ENCODE measurements around the gene TMEM43. TPM values are rescaled to one million over a fixed set of nuclear protein-coding genes. Genes with fewer than 3 reads are reported as not detected.

The TMEM43 gene
- total RNA-seq, 1 donor from 2014 or later: 79.5 TPM

- Histone ChIP-seq H3K4me3 (ENCODE audit: low read depth, low read length) (no peak overlapping the region), H3K27me3 (ENCODE audit: control insufficient read depth, insufficient read depth, low read length) (no peaks in the 10 kb centered on the region), H3K36me3 (ENCODE audit: control insufficient read depth, insufficient read depth, low read length) (peaks cover 2% of the 10 kb centered on the region)
- no peak for DNase-seq (ENCODE audit: low read depth)
- TF ChIP-seq CTCF (IDR thresholded peaks at IDR 0.05; ENCODE audit: insufficient read depth, low read length, poor library complexity, severe bottlenecking): no peak
These were observed 5.4 kb downstream of the TMEM43 start for GRCh38 chr3:14130230-14130629.

GRCh38 chr3:14130707-14131106 lies 5.9 kb downstream of the TMEM43 start:
- TF ChIP-seq CTCF (IDR thresholded peaks at IDR 0.05; ENCODE audit: insufficient read depth, low read length, poor library complexity, severe bottlenecking): no peak
- Histone ChIP-seq H3K36me3 (ENCODE audit: control insufficient read depth, insufficient read depth, low read length) (peaks cover 2% of the 10 kb centered on the region), H3K27me3 (ENCODE audit: control insufficient read depth, insufficient read depth, low read length) (no peaks in the 10 kb centered on the region), H3K4me3 (ENCODE audit: low read depth, low read length) (no peak overlapping the region)
- DNase-seq (ENCODE audit: low read depth): no peak

GRCh38 chr3:14131134-14131533 lies 6.3 kb downstream of the TMEM43 start:
- H3K36me3 ChIP-seq (ENCODE audit: control insufficient read depth, insufficient read depth, low read length): peaks cover 2% of the 10 kb centered on the region
- H3K27me3 ChIP-seq (ENCODE audit: control insufficient read depth, insufficient read depth, low read length): no peaks in the 10 kb centered on the region
- no peak overlapping the region for H3K4me3 ChIP-seq (ENCODE audit: low read depth, low read length)
- TF ChIP-seq CTCF (IDR thresholded peaks at IDR 0.05; ENCODE audit: insufficient read depth, low read length, poor library complexity, severe bottlenecking): no peak
- no peak for DNase-seq (ENCODE audit: low read depth)

GRCh38 chr3:14132120-14132519 lies 7.3 kb downstream of the TMEM43 start:
- no peak for DNase-seq (ENCODE audit: low read depth)
- H3K4me3 ChIP-seq (ENCODE audit: low read depth, low read length): no peak overlapping the region
- peaks cover 2% of the 10 kb centered on the region for H3K36me3 ChIP-seq (ENCODE audit: control insufficient read depth, insufficient read depth, low read length)
- TF ChIP-seq CTCF (IDR thresholded peaks at IDR 0.05; ENCODE audit: insufficient read depth, low read length, poor library complexity, severe bottlenecking): no peak
- no peaks in the 10 kb centered on the region for H3K27me3 ChIP-seq (ENCODE audit: control insufficient read depth, insufficient read depth, low read length)

GRCh38 chr3:14132689-14133088 lies 7.8 kb downstream of the TMEM43 start:
- Histone ChIP-seq H3K4me3 (ENCODE audit: low read depth, low read length) (no peak overlapping the region), H3K27me3 (ENCODE audit: control insufficient read depth, insufficient read depth, low read length) (no peaks in the 10 kb centered on the region), H3K36me3 (ENCODE audit: control insufficient read depth, insufficient read depth, low read length) (peaks cover 2% of the 10 kb centered on the region)
- no peak for TF ChIP-seq CTCF (IDR thresholded peaks at IDR 0.05; ENCODE audit: insufficient read depth, low read length, poor library complexity, severe bottlenecking)
- no peak for DNase-seq (ENCODE audit: low read depth)

GRCh38 chr3:14133188-14133800 lies 8.4 kb downstream of the TMEM43 start:
- no peak for DNase-seq (ENCODE audit: low read depth)
- TF ChIP-seq CTCF (IDR thresholded peaks at IDR 0.05; ENCODE audit: insufficient read depth, low read length, poor library complexity, severe bottlenecking): no peak
- no peak overlapping the region for H3K4me3 ChIP-seq (ENCODE audit: low read depth, low read length)
- H3K27me3 ChIP-seq (ENCODE audit: control insufficient read depth, insufficient read depth, low read length): no peaks in the 10 kb centered on the region
- H3K36me3 ChIP-seq (ENCODE audit: control insufficient read depth, insufficient read depth, low read length): peaks cover 2% of the 10 kb centered on the region

All from kidney epithelial cell (primary cell).